Vagina (tissue), 2 donors: ENCODE results near the gene HRCT1. TPM values are rescaled to one million over a fixed set of nuclear protein-coding genes. Genes with fewer than 3 reads are reported as not detected.

Source experiments
- DNase-seq, 2 donors: peaks; one replicate each; pipeline ENCODE4 v3.0.0-alpha.2; 2017; ENCODE audit errors: extremely low spot score in 2 of 2
- H3K27ac ChIP-seq: fragments of 200-600 bp; sonication (generic); one replicate; pipeline ENCODE4 v1.5.1; 2019
- H3K27me3 ChIP-seq: fragments of 200-600 bp; sonication (generic); one replicate; pipeline ENCODE4 v1.5.1; 2019
- H3K36me3 ChIP-seq, 2 donors: fragments of 200-600 bp; sonication (generic); one replicate each; pipeline ENCODE4 v1.5.1; 2017 to 2019
- H3K4me1 ChIP-seq: fragments of 200-600 bp; sonication (generic); one replicate; pipeline ENCODE4 v1.5.1; 2019
- H3K4me3 ChIP-seq, 2 donors: fragments of 200-600 bp; sonication (generic); 1 replicate in 1 of 2; 2 replicates in 1 of 2; pipeline ENCODE4 v1.5.1; 2016 to 2019
- H3K9me3 ChIP-seq: fragments of 200-600 bp; sonication (generic); one replicate; pipeline ENCODE4 v1.5.1; 2019
- POLR2A ChIP-seq, 2 donors: fragments of 450-650 bp; IDR thresholded peaks; one replicate each; pipeline ENCODE4 v1.6.1; 2017; ENCODE audit warnings: antibody characterized with exemption in 2 of 2, mild to moderate bottlenecking in 2 of 2, moderate library complexity in 2 of 2
- POLR2AphosphoS5 ChIP-seq, 2 donors: sonication (generic); formaldehyde crosslinking; IDR thresholded peaks; one replicate each; pipeline ENCODE4 v1.9.0; 2017; ENCODE audit warnings: antibody characterized with exemption in 2 of 2, mild to moderate bottlenecking in 2 of 2, low read depth in 1 of 2; ENCODE audit not compliant: insufficient read depth in 1 of 2
- intact Hi-C: fragments of 100-400 bp; cut with DNase I; formaldehyde crosslinking; loops from one replicate; pipeline ENCODE4 v1.15.1; 2023
- total RNA-seq: library from RNA; depleted of rRNA; stranded (reverse); fragments of >200 nt; gene quantifications from one replicate; pipeline ENCODE4 v1.2.3, GENCODE V29; 2016
- TF ChIP-seq, protein P1 (sequence below), 3 experiments: fragments of 450-650 bp in 2 of 3; fragments of 200-600 bp in 1 of 3; sonication (generic) in 1 of 3; IDR thresholded peaks; one replicate each; pipeline ENCODE4 v1.5.1; 2017 to 2019; ENCODE audit warnings: antibody characterized with exemption in 3 of 3, mild to moderate bottlenecking in 2 of 3, moderate library complexity in 2 of 3

Gene HRCT1
- total RNA-seq, 1 donor from 2014 or later: 5.4 TPM

DNA sequence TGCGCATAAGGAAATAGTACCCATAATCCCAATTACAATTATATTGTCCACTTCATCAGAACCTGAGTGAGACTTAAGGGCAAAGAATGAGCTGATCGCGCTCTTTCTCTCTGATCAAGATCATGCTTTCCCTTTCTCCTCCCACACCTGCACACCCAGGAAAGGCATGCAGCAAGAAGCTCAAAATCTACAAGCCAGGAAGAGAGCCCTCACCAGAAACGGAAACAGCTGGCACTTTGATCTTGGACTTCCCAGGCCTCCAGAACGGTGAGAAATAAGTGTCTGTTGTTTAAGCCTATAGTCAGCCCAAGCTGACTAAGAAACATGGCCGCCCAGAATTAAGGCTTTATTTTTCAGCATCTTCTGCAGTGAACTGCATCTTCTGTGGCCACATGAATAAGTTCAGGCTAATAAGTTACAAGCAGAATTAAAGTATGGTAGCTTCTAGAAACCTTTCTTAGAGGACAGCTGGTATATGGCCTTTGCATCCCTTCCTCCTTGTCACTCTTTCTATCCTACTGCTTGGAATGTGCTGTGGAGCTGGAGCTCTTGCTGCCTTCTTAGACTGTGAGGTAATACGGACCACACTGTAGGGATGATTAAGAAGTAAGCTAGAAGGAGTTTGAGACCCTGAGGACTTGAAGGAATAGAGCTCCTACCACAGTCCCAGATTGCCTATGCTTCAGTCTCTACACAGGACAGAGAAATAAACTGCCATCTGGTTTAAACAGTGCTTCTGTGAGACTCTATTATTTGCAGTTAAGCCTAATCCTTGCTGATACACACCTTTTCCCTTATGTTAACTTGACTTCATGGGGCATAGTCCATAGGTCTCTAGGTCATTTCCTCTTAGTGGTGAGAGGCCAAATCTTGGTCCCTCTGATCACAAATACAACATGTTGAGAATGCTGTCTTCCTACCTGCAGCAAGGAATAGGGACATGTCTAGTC is 34.7 kb downstream of the HRCT1 start:
- DNase-seq: no peak
- intact Hi-C loops: no loop called here
- Histone ChIP-seq H3K4me3 (no peak overlapping the region), H3K27ac (no peak overlapping the region), H3K4me1 (peaks cover 7% of the 10 kb centered on the region), H3K36me3 (no peaks in the 10 kb centered on the region), H3K27me3 (no peaks in the 10 kb centered on the region), H3K9me3 (no peaks in the 10 kb centered on the region)
- TF ChIP-seq POLR2A (IDR thresholded peaks at IDR 0.05): no peak
- TF ChIP-seq, protein P1, sequence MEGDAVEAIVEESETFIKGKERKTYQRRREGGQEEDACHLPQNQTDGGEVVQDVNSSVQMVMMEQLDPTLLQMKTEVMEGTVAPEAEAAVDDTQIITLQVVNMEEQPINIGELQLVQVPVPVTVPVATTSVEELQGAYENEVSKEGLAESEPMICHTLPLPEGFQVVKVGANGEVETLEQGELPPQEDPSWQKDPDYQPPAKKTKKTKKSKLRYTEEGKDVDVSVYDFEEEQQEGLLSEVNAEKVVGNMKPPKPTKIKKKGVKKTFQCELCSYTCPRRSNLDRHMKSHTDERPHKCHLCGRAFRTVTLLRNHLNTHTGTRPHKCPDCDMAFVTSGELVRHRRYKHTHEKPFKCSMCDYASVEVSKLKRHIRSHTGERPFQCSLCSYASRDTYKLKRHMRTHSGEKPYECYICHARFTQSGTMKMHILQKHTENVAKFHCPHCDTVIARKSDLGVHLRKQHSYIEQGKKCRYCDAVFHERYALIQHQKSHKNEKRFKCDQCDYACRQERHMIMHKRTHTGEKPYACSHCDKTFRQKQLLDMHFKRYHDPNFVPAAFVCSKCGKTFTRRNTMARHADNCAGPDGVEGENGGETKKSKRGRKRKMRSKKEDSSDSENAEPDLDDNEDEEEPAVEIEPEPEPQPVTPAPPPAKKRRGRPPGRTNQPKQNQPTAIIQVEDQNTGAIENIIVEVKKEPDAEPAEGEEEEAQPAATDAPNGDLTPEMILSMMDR (IDR thresholded peaks at IDR 0.05): no peak
- TF ChIP-seq POLR2AphosphoS5 (IDR thresholded peaks at IDR 0.05; ENCODE audit: insufficient read depth in 1 of 2, low read depth in 1 of 2): no peak

DNA sequence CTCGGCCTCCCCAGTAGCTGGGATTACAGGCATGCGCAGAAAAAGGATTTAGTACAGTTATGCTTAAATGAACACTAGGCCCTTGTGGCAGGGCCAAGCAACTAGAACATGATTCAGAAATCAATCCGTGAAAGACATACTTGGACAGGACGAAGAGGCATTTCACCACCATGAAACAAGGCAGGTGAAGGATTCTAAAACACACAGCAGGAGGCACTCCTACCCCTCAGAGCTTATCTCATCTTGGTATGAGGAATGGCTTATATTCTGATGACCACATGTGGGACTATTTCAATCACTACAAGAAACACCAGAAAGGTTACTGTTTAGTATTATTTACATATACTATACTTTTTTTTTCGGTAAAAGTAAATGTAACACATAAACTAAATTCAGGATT is 36.3 kb downstream of the HRCT1 start:
- no peak for TF ChIP-seq POLR2AphosphoS5 (IDR thresholded peaks at IDR 0.05; ENCODE audit: insufficient read depth in 1 of 2, low read depth in 1 of 2)
- TF ChIP-seq, protein P1 (IDR thresholded peaks at IDR 0.05): no peak

DNA sequence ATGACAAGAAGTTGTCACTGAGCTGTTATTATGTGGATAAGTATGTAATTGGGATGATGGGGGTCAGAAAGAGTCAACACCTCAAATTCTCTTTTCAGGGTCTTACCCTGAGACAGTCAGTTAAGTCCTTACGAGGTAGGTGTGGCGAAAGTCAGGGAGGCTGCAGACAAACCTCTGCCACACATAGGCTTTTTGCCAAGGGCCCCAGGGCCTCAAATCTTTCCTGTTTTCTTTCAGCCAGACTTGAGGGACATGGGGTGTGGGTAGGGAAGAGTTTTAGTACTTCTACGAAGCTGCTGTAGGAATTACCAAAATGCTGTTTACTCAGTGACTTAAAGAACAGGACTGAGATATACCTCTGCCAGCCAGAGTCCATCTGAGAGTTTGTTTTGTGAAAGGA is 38.2 kb downstream of the HRCT1 start:
- peaks cover 7% of the 10 kb centered on the region for H3K4me1 ChIP-seq
- TF ChIP-seq POLR2AphosphoS5 (IDR thresholded peaks at IDR 0.05; ENCODE audit: insufficient read depth in 1 of 2, low read depth in 1 of 2): no peak
- TF ChIP-seq POLR2A (IDR thresholded peaks at IDR 0.05): no peak
- TF ChIP-seq, protein P1 (IDR thresholded peaks at IDR 0.05): no peak
- no peaks in the 10 kb centered on the region for H3K36me3 ChIP-seq
- H3K9me3 ChIP-seq: no peaks in the 10 kb centered on the region
- no peaks in the 10 kb centered on the region for H3K27me3 ChIP-seq
- no peak for DNase-seq
- intact Hi-C loops: no loop called here
- H3K4me3 ChIP-seq: no peak overlapping the region
- H3K27ac ChIP-seq: no peak overlapping the region

More for the DNA sequence above, 36.3 kb downstream of the HRCT1 start:
- no peak overlapping the region for H3K4me3 ChIP-seq
- peaks cover 7% of the 10 kb centered on the region for H3K4me1 ChIP-seq
- no peaks in the 10 kb centered on the region for H3K27me3 ChIP-seq
- intact Hi-C loops: no loop called here
- H3K9me3 ChIP-seq: no peaks in the 10 kb centered on the region
- DNase-seq: no peak
- H3K36me3 ChIP-seq: no peaks in the 10 kb centered on the region
- no peak overlapping the region for H3K27ac ChIP-seq

DNA sequence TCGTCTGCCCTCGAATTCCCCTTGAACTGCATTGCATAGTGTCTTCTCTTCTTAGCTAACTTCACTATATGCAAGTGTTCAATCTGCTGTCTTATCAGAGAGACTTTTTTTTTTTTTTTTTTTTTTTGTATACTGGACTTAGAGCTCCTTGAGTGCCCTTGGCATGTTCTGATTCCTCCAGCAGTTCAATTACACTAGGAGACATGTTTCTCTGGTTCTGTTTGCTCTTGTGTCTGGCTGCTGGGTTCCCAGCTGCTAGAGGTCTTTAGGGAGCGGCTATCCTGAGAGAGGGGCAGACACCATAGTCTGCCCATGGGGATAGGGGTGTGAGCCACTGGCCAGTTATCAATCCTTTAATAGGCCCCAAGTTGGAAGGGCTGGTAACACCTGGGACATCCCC is 38.8 kb downstream of the HRCT1 start:
- H3K27ac ChIP-seq: no peak overlapping the region
- TF ChIP-seq POLR2AphosphoS5 (IDR thresholded peaks at IDR 0.05; ENCODE audit: insufficient read depth in 1 of 2, low read depth in 1 of 2) (no peak), POLR2A (IDR thresholded peaks at IDR 0.05) (no peak)
- TF ChIP-seq, protein P1 (IDR thresholded peaks at IDR 0.05): no peak

More for the DNA sequence above, 38.8 kb downstream of the HRCT1 start:
- Histone ChIP-seq H3K4me1 (peaks cover 7% of the 10 kb centered on the region), H3K4me3 (no peak overlapping the region), H3K36me3 (no peaks in the 10 kb centered on the region), H3K27me3 (no peaks in the 10 kb centered on the region), H3K9me3 (no peaks in the 10 kb centered on the region)
- intact Hi-C loops: loop anchor here (5.0 kb wide), 1 partner anchor 38 kb away; the partner anchor contains the start of genes HRCT1 and SPAAR
- DNase-seq: no peak
